Ramos (cell line): ENCODE data around the gene ZBTB43.
"Not testable (repeated sequence)": the region's sequence is repeated elsewhere in the genome, so short reads cannot be mapped to it uniquely, and the experiment has no call there.

Source experiments
- in situ Hi-C: fragments of 300-500 bp; cut with MboI; formaldehyde crosslinking; loops from one replicate; pipeline ENCODE4 v1.14.3; 2022; ENCODE audit warnings: low sequenced_read_pairs; ENCODE audit not compliant: unreplicated experiment

The ZBTB43 gene

GRCh38 chr9:126822278-126822677 lies 17.4 kb downstream of the ZBTB43 start:
- in situ Hi-C loops, result no loop called here

DNA sequence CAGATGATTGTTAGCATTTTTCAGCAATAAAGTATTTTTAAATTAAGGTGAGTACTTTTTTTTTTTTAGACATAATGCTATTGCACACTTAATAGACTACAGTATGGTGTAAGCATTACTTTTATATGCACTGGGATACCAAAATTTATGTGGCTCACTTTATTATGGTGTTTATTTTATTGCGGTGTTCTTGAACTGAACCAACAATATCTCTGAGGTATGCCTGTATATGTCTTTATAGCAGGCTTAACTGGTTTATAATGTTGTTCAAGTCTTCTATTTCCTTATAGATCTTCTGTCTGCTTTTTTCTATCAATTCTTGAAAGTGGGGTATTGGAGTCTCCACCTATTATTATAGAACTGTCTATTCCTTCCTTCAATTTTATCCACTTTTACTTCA lies 18.0 kb downstream of the ZBTB43 start:
- in situ Hi-C loops, result no loop called here

GRCh38 chr9:126824052-126824451 lies 19.2 kb downstream of the ZBTB43 start:
- in situ Hi-C loops, result not testable (repeated sequence)

- in situ Hi-C loops, result no loop called here
These were observed 22.4 kb downstream of the ZBTB43 start for GRCh38 chr9:126827227-126827626.

DNA sequence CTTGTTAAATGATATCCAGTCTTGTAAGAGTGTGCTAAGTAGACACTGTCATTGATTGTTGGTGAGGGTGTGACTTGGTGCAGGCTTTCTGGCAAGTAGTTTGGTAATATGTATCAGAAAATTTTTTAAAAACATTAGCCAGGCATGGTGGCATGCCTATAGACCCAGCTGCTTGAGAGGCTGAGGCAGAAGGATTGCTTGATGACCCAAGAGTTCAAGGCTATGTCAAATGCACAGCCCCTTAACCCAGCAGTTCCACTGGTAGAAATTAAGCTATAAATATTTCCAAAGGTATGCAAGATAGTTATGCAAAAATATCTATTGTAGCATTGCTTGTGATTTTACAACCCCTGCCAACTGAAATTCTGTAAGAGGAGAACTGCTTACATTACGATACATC lies 24.2 kb downstream of the ZBTB43 start:
- in situ Hi-C loops, result no loop called here

DNA sequence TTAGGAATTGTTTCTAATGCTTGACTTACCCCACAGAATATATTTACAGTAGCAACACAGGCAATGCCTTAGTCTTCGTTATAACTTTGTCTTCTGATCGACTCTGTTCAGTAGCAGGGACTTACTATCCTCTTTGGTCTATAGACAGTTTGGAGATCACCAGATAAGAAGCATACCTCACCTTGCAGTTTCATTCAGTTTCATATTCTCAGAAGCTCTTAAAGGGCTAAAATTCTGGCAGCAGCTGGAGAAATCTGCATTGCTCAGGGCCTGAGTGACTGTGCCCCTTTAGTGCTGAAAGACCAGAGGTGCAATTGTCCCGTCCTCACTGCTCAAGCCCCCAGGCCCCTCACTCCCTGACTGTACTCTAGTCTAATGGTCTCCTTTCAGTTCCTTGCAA lies 26.0 kb downstream of the ZBTB43 start:
- in situ Hi-C loops, result no loop called here

DNA sequence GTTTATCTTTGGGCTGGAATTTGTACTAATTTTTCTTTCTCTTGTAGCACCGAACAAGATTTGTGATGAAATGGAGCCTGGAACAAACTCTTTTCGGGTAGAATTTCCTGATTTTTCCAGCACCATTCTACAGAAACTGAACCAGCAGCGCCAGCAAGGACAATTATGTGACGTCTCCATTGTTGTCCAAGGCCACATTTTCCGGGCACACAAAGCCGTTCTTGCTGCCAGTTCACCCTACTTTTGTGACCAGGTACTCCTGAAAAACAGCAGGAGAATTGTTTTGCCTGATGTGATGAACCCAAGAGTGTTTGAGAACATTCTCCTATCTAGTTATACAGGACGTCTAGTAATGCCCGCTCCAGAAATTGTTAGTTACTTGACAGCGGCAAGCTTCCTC lies 27.6 kb downstream of the ZBTB43 start:
- in situ Hi-C loops, result no loop called here

DNA sequence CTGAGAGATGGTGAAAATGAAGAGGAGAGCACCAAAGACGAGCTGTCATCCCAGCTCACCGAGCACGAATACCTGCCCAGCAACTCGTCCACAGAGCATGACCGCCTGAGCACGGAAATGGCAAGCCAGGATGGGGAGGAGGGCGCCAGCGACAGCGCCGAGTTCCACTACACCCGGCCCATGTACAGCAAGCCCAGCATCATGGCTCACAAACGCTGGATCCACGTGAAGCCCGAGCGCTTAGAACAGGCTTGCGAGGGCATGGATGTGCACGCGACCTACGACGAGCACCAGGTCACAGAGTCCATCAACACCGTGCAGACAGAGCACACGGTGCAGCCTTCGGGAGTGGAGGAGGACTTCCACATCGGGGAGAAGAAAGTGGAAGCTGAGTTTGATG lies 28.2 kb downstream of the ZBTB43 start:
- in situ Hi-C loops, result no loop called here

DNA sequence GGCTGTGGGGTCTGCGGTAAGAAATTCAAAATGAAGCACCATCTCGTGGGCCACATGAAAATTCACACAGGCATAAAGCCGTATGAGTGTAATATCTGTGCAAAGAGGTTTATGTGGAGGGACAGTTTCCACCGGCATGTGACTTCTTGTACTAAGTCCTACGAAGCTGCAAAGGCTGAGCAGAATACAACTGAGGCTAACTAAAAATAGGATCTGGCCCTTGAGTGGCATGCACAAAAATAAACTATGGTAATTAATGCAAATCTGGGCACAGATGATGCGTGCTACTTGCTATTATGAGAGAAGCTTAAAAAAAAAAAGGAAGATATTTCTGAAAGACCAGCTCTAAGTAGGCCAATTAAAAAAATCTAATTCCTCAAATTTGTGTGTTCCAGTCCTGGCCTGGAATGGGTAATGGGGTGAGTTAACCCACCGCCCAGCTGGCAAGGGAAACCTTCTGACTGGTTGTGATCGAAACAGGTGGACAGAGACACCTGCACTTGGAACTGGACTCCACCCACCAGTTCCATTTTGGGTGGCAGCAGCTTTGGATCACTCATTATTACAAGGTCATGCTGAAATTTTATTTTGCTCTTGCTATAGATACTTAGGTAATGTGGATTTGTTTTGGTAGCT lies 29.0 kb downstream of the ZBTB43 start:
- in situ Hi-C loops, result no loop called here

GRCh38 chr9:126834672-126835071 lies 29.8 kb downstream of the ZBTB43 start:
- in situ Hi-C loops, result no loop called here

DNA sequence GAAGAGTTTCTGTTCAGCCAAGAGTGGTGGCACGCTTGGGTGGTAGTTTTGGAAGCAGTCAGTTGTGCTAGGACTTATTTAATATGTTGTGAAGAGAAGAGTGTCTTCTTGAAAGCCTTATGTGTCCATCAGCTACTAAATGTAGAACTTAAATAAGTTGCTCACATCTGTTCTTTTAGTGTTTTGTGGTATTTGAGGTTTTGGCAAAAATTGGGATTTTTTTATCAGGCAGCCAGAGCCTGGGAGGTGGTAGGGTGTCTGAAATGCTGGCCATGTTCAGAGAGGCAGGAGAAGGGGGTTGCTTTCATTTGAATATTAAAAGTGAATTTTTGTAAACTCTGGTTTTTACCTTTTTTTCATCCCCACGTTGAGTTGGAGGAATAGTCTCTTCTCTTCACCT lies 31.4 kb downstream of the ZBTB43 start:
- in situ Hi-C loops, result no loop called here

GRCh38 chr9:126838055-126838811 lies 33.4 kb downstream of the ZBTB43 start:
- in situ Hi-C loops, result no loop called here

GRCh38 chr9:126838895-126839294 lies 34.1 kb downstream of the ZBTB43 start:
- in situ Hi-C loops, result no loop called here

- in situ Hi-C loops, result no loop called here
These were observed 34.5 kb downstream of the ZBTB43 start for GRCh38 chr9:126839301-126839700.

DNA sequence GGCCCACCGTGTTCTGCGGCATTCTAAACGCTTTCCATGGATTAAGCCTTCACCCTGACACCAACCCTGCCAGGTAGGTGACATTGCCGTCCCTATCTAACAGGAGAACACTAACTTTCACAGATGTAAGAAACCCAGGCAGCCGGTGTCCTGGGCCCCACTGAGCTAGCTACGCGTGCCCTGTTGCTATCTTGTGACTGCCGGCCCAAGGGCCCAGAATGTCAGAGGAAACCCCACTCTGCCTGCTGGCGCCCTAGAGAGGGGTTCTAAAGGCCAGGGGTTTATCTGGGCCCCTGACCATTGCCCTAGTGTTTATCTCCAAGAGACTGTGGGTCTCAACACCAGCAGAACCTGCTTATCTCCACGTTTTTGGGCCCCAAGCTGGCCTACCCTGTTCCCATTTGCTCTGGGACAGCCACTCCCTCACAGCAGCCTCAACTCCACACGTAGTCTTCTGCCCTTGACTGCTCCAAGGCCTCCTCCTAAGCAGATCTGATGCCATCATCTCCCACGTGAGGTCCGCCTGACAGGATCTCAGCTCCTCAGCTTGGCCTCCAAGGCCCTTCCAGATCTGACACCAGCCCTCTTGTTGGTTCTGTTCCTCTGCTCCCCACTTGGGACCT lies 37.5 kb downstream of the ZBTB43 start:
- in situ Hi-C loops, result no loop called here

- in situ Hi-C loops, result no loop called here
These were observed 38.3 kb downstream of the ZBTB43 start for GRCh38 chr9:126842977-126843799.

GRCh38 chr9:126844085-126844484 lies 39.2 kb downstream of the ZBTB43 start:
- in situ Hi-C loops, result no loop called here

DNA sequence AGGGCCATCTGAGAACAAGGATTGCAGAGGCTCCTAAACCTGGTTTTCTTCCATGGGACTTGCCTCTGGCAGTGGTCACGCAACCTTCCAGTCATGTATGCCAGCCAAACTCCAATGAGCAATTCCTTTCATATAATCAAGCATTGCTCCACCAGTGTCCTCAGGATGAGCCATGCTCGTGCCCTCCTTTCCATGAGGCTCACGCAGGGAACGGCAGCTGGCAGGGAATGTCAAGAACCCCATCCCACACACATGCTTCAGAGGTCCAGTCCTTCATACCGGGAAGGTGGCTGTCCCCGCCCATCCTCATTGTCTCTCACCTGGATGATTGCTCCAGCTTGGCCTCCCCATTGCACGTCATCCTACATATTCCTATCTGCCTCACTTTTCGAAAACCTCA lies 42.2 kb downstream of the ZBTB43 start:
- in situ Hi-C loops, result no loop called here

GRCh38 chr9:126849591-126850225 lies 44.9 kb downstream of the ZBTB43 start:
- in situ Hi-C loops, result no loop called here

GRCh38 chr9:126851286-126851880 lies 46.5 kb downstream of the ZBTB43 start:
- in situ Hi-C loops, result no loop called here
